GM12878 (cell line): ENCODE results near the gene CSF3. TPM values are rescaled to one million over a fixed set of nuclear protein-coding genes. Genes with fewer than 3 reads are reported as not detected.
"Not testable (repeated sequence)": the region's sequence is repeated elsewhere in the genome, so short reads cannot be mapped to it uniquely, and the experiment has no call there.

Experiments
- ATAC-seq: fragments of 200-7000 bp; cut with Tn5 transposase; 3 replicates; pipeline ENCODE4 v1.9.1; 2020; ENCODE audit warnings: mild to moderate bottlenecking, moderate library complexity
- BruUV-seq: library from RNA; stranded (reverse); fragments of 400-500 nt; replicated peaks from 2 replicates; lab custom pipeline; 2021; lab: Mats Ljungman, UMichigan
- CTCF ChIA-PET: fragments of 300-600 bp; sonication (Branson Sonifier 250); formaldehyde crosslinking; extraction: SDS; loops from one replicate; lab custom pipeline; 2021; ENCODE audit warnings: inconsistent platforms; lab: Yijun Ruan, JAX
- POLR2A ChIA-PET: fragments of 350-600 bp; formaldehyde crosslinking; extraction: SDS; loops from one replicate; lab custom pipeline; 2021; ENCODE audit warnings: inconsistent platforms; lab: Charles Lee
- RAD21 ChIA-PET: fragments of 300-600 bp; sonication (Branson Sonifier 250); formaldehyde crosslinking; loops from one replicate; lab custom pipeline; 2023; ENCODE audit warnings: antibody characterized with exemption; ENCODE audit not compliant: unreplicated experiment; lab: Charles Lee
- SMC1A ChIA-PET: fragments of 300-600 bp; sonication (Branson Sonifier 250); formaldehyde crosslinking; loops from one replicate; lab custom pipeline; 2023; ENCODE audit not compliant: unreplicated experiment, uncharacterized antibody; lab: Charles Lee
- DNase-seq: peaks from one replicate; pipeline ENCODE4 v3.0.0-alpha.2; 2011; ENCODE audit warnings: low read depth, low spot score
- FAIRE-seq: peaks from 3 replicates; lab custom pipeline; 2011; peaks lifted over from hg19 to GRCh38; lab: Jason Lieb, UNC
- H2AFZ ChIP-seq: 2 replicates; pipeline ENCODE4 v1.6.0; 2011; ENCODE audit warnings: low read depth, low read length, control low read depth; ENCODE audit not compliant: control insufficient read depth
- H3K27ac ChIP-seq: 2 replicates; pipeline ENCODE4 v1.5.1; 2011; ENCODE audit warnings: control low read depth; ENCODE audit not compliant: control insufficient read depth, insufficient read depth
- H3K27me3 ChIP-seq, 2 experiments: replicated peaks in 1 of 2; 2 replicates each; pipeline versions ENCODE4 v1.6.0 to v1.6.1; 2011; ENCODE audit warnings: low read length in 1 of 2; ENCODE audit not compliant: control insufficient read depth in 2 of 2, insufficient read depth in 2 of 2
- H3K36me3 ChIP-seq, 2 experiments: 2 replicates each; pipeline ENCODE4 v1.5.1; 2011; ENCODE audit warnings: low read length in 1 of 2; ENCODE audit not compliant: control insufficient read depth in 2 of 2, insufficient read depth in 2 of 2
- H3K4me1 ChIP-seq: 2 replicates; pipeline ENCODE4 v1.6.1; 2011; ENCODE audit warnings: mild to moderate bottlenecking, low read length, moderate library complexity, mixed read lengths; ENCODE audit not compliant: control insufficient read depth, insufficient read depth
- H3K4me2 ChIP-seq: 2 replicates; pipeline ENCODE4 v1.6.0; 2011; ENCODE audit warnings: control low read depth; ENCODE audit not compliant: control insufficient read depth, insufficient read depth
- H3K4me3 ChIP-seq: fragments of 200-600 bp; sonication (generic); 2 replicates; pipeline ENCODE4 v1.5.1; 2016
- H3K79me2 ChIP-seq: 2 replicates; pipeline ENCODE4 v1.6.0; 2011; ENCODE audit warnings: low read length; ENCODE audit not compliant: control insufficient read depth, insufficient read depth
- H3K9ac ChIP-seq: 2 replicates; pipeline ENCODE4 v1.8.0; 2011; ENCODE audit warnings: low read length, control low read depth, mixed read lengths; ENCODE audit not compliant: control insufficient read depth, insufficient read depth
- H3K9me3 ChIP-seq: replicated peaks from 3 replicates; pipeline ENCODE4 v1.5.1; 2011; ENCODE audit warnings: mild to moderate bottlenecking, low read length; ENCODE audit not compliant: control insufficient read depth, insufficient read depth
- H4K20me1 ChIP-seq: 2 replicates; pipeline ENCODE4 v1.6.0; 2011; ENCODE audit not compliant: control insufficient read depth, insufficient read depth
- NFYB ChIP-seq: IDR thresholded peaks from 2 replicates; pipeline ENCODE4 v1.6.1; 2011; ENCODE audit warnings: low read depth, mild to moderate bottlenecking, low read length, improper control_type of control experiment, moderate library complexity; ENCODE audit not compliant: insufficient read depth
- WGBS: methylation state at CpG from one replicate; pipeline ENCODE4 v1.1.6; 2016; ENCODE audit warnings: low lambda C conversion rate; ENCODE audit not compliant: insufficient replicate concordance, insufficient coverage; ENCODE audit errors: missing lambda C conversion rate; 5-methylcytosine and 5-hydroxymethylcytosine counted together
- in situ Hi-C: fragments of 300-500 bp; cut with MboI; formaldehyde crosslinking; loops from 9 replicates; pipeline ENCODE4 v1.14.3; 2018; ENCODE audit warnings: mixed read lengths
- intact Hi-C: fragments of 100-400 bp; cut with micrococcal nuclease; formaldehyde crosslinking; loops from one replicate; pipeline ENCODE4 v1.14.2; 2022; ENCODE audit not compliant: unreplicated experiment
- polyA plus RNA-seq, 11 experiments: library from polyadenylated mRNA; depleted of rRNA in 4 of 11; unstranded in 6 of 11; stranded (reverse) in 5 of 11; fragments of >200 nt; fragmentation: Nextera tagmentation in 4 of 11; fragmentation: Illumina TruSeq in 1 of 11; extraction: Ambion mirVana in 4 of 11; extraction: Trizol in 1 of 11; gene quantifications; 1 replicate in 1 of 11; 2 replicates in 10 of 11; pipeline versions ENCODE4 v1.2.1 to v1.2.3, GENCODE V29; 2011 to 2016; ENCODE audit warnings: inconsistent platforms in 2 of 11, missing spikeins in 2 of 11, low read depth in 1 of 11
- total RNA-seq, 4 experiments: library from RNA; depleted of rRNA in 3 of 4; stranded (reverse); fragments of >200 nt in 3 of 4; fragmentation: Illumina TruSeq in 1 of 4; extraction: Trizol in 1 of 4; gene quantifications; 2 replicates each; pipeline versions ENCODE4 v1.2.1 to v1.2.3, GENCODE V29; 2013 to 2021

The CSF3 gene
- total and polyA plus RNA-seq, 10 of the 15 experiments (the other 5 are each of a cell fraction or from before 2014, with no cell fraction given) = 0.09 to 0.28 (median 0.12) TPM; not detected in 5

GRCh38 chr17:40010946-40011500, 4.2 kb upstream of the CSF3 start:
- intact Hi-C loops (loop anchor here (5.0 kb wide), 1 partner anchor 156 kb away; no protein-coding TSS in a partner anchor), in situ Hi-C loops (loop anchor here (5.0 to 25.0 kb wide), 2 partner anchors 151 to 276 kb away; partner anchors contain the start of gene CDC6)
- ATAC-seq, H3K9me3 ChIP-seq, H3K4me2 ChIP-seq, POLR2A ChIA-PET, BruUV-seq, H2AFZ ChIP-seq, H3K79me2 ChIP-seq, H4K20me1 ChIP-seq, H3K27me3 ChIP-seq, SMC1A ChIA-PET, H3K9ac ChIP-seq, RAD21 ChIA-PET, DNase-seq, H3K27ac ChIP-seq, H3K36me3 ChIP-seq, FAIRE-seq, H3K4me3 ChIP-seq, H3K4me1 ChIP-seq: not testable (repeated sequence)
- CTCF ChIA-PET = interaction anchor here (0.9 to 5.9 kb wide), 3 partner anchors 64 to 75 kb away, joined by 5 to 33 read pairs (median 6); no protein-coding TSS in a partner anchor
- 80% methylated on average over 37 of the region's 38 CpGs for WGBS

- H3K4me1 ChIP-seq, H2AFZ ChIP-seq, H3K4me3 ChIP-seq, DNase-seq, H4K20me1 ChIP-seq, H3K36me3 ChIP-seq, H3K9me3 ChIP-seq, ATAC-seq, H3K79me2 ChIP-seq, BruUV-seq, H3K27ac ChIP-seq, H3K27me3 ChIP-seq, H3K4me2 ChIP-seq, FAIRE-seq, H3K9ac ChIP-seq: not testable (repeated sequence)
- WGBS = 52% methylated on average over 20 of the region's 22 CpGs
- in situ Hi-C loops (loop anchor here (5.0 to 25.0 kb wide), 2 partner anchors 150 to 275 kb away; partner anchors contain the start of gene CDC6), intact Hi-C loops (loop anchor here (2.0 to 5.0 kb wide), 2 partner anchors 155 to 279 kb away; no protein-coding TSS in a partner anchor)
- ChIA-PET POLR2A (interaction anchor here (0.5 kb wide), 1 partner anchor 478 kb away, joined by 3 read pairs; no protein-coding TSS in a partner anchor), SMC1A (interaction anchor here (0.8 to 5.1 kb wide), 2 partner anchors 100 to 153 kb away, joined by 3 to 50 read pairs; no protein-coding TSS in a partner anchor), RAD21 (interaction anchor here (1.1 to 1.5 kb wide), 2 partner anchors 9 to 101 kb away, joined by 3 read pairs; no protein-coding TSS in a partner anchor), CTCF (interaction anchor here (0.6 to 5.9 kb wide), 10 partner anchors 15 to 281 kb away, joined by 3 to 58 read pairs (median 15); no protein-coding TSS in a partner anchor)
- TF ChIP-seq NFYB = peak; percentile 50; the same call in 1 of the 2 replicates
Observed at GRCh38 chr17:40012017-40012647, 3.1 kb upstream of the CSF3 start.
